Stimulated activated CD8-positive, alpha-beta memory T cell treated with anti-CD3 and anti-CD28 coated beads, Interleukin-7, amount 100 ng/mL, for 24 hours (primary cell): ENCODE measurements around the gene LNPEP.
"Not testable (repeated sequence)": the region's sequence is repeated elsewhere in the genome, so short reads cannot be mapped to it uniquely, and the experiment has no call there.

Experiments
- DNase-seq: peaks from one replicate; pipeline ENCODE4 v3.0.0-alpha.2; 2020; ENCODE audit warnings: low read depth

Gene LNPEP

GRCh38 chr5:97065475-97065874 is 129.6 kb downstream of the LNPEP start:
- DNase-seq = no peak

- DNase-seq = no peak
Measured at GRCh38 chr5:97067296-97067850, 131.5 kb downstream of the LNPEP start.

- DNase-seq = no peak
Measured at GRCh38 chr5:97070234-97070633, 134.4 kb downstream of the LNPEP start.

GRCh38 chr5:97071101-97071500 is 135.2 kb downstream of the LNPEP start:
- DNase-seq = no peak

- no peak for DNase-seq
Measured at GRCh38 chr5:97071993-97072392, 136.1 kb downstream of the LNPEP start.

- DNase-seq = no peak
Measured at GRCh38 chr5:97072696-97073095, 136.8 kb downstream of the LNPEP start.

- DNase-seq = no peak
Measured at GRCh38 chr5:97073420-97073819, 137.5 kb downstream of the LNPEP start.

GRCh38 chr5:97074859-97075489 is 139.1 kb downstream of the LNPEP start:
- no peak for DNase-seq

GRCh38 chr5:97075649-97076048 is 139.8 kb downstream of the LNPEP start:
- no peak for DNase-seq

GRCh38 chr5:97076098-97076497 is 140.2 kb downstream of the LNPEP start:
- DNase-seq = no peak

GRCh38 chr5:97077246-97077645 is 141.4 kb downstream of the LNPEP start:
- no peak for DNase-seq

- DNase-seq = no peak
Measured at GRCh38 chr5:97078958-97079743, 143.3 kb downstream of the LNPEP start.

- not testable (repeated sequence) for DNase-seq
Measured at GRCh38 chr5:97084782-97085458, 149.0 kb downstream of the LNPEP start.

GRCh38 chr5:97085459-97086181 is 149.7 kb downstream of the LNPEP start:
- DNase-seq = no peak
